ENCODE measurements around the gene PIH1D1.

Gene PIH1D1

DNA sequence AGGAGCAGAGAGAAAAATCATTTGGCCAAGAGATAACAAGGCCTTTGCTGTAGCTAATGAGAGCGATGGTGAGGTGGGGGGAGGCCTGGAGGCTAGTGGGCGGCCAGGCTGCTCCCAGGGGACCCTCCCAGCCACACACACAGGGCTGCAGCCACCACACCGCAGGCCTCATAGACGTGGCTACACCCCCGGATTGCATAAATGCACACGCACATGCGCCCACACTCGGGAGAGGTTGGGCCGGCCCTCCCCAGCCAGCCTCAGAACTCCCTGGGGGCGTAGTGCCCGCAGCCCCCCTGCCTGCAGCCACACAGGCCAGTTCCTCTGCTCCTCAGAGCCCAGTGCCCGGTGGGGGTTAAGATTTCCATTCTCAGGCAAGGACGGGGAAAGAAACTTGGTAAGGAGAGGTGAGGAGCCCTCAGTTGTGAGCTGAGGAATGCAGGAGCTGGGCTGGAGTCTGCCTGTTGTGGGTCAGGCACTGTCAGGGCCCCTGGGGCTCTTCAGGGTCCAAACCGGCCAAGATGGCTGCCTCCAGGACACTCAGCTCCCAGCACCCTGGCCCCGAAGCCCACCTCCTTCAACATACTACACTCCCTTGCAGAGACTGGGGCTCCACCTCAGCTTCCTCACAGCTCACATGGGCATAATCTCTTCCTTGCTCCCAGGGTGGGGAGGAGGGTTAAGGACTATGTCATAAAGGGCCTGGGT is 36.4 kb downstream of the PIH1D1 start:
- DNase-seq, result no peak

DNA sequence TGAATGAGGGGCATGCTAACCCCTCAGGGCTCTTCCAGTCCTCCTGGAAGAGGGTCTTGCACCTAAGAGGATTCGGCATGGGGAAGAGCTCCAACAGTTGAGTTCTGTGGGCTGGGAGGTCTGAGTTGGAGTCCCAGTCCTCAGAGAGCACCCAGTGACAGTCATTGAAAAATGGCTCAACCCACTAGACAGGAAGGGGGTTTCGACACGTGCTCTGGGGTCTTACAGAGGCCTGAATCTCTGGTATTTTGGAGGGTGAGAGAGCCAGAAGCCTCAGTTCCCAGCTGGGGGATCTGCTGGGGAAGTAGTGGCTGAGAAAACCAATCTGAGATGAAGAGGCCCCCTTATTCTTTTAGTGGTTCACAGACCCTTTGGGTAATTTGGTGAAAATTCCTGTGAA is 37.4 kb downstream of the PIH1D1 start:
- DNase-seq, result no peak

DNA sequence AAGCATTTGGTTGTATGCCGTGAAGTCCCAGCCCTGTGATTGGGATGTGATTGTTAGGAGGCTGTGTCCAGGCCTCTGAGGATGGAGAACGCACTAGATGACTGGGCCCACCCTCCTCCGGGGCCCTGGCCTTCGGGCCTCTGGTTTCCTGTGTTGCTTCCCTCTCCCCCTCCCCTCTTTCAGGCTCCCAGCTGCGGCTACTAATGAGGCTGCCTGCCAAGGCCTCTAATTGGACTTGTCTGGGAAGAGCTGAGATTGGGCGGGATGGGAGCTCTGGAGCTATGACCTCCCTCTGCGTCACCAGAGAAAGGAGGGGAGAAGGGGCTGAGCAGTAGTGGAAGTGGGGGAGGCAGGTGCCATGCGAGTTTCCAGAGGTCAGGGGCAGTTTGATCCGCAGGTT is 38.3 kb downstream of the PIH1D1 start:
- no peak for DNase-seq

DNA sequence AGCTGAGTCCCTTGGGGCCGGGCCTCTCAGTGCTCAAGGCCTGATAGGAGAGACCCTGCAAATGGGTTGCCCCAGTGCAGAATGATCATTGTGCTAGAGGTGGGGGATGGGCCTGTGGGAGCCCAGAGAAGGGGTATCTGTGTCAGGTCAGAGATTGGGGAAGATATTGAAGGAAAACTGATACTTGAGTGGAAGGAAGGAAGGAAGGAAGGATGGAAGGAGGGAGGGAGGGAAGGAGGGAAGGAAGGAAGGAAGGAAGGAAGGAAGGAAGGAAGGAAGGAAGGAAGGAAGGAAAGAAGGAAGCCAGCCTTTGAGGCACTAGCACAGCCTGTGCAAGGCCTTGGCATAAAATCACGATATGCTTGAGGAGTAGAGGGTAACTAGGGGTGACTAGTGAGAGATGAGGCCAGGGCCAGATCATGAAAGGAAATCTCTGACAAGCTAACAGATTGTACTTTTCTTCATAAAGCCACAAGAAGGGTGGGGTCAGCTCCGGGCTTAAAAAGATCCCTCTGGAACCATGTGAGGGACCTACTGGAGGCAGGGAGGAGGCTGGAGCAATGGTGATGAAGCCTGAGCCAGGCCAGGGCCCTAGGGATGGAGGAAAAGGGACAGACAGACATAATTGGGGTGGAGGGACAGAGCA is 39.8 kb downstream of the PIH1D1 start:
- no peak for DNase-seq

DNA sequence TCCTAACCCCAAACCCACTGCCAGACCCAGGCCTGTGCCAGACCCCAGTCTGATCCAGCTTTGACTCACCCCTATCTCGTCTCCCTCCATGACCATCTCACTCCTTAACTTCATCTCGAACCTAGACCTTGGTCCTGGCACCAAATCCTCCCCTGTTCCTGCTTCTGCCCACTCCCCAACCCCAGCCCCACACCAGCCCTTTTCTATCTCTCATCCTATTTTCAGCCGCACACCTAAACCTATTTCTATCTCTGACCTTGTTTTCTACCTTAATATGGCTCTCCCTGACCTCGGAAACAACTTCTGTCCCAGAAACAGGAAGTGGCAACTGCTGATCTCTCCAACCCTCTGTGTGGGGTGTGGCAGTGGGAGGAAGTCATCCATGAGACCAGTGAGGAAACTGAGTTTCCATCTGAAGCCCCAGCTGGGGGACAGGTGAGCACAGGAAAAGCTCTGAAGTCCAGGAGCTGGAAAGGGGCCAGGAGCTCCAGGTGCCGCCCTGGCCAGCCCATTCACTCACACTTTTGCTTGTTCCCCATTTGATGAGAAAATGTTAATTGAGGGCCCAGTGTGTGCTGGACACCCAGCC is 42.1 kb downstream of the PIH1D1 start:
- no peak for DNase-seq

DNA sequence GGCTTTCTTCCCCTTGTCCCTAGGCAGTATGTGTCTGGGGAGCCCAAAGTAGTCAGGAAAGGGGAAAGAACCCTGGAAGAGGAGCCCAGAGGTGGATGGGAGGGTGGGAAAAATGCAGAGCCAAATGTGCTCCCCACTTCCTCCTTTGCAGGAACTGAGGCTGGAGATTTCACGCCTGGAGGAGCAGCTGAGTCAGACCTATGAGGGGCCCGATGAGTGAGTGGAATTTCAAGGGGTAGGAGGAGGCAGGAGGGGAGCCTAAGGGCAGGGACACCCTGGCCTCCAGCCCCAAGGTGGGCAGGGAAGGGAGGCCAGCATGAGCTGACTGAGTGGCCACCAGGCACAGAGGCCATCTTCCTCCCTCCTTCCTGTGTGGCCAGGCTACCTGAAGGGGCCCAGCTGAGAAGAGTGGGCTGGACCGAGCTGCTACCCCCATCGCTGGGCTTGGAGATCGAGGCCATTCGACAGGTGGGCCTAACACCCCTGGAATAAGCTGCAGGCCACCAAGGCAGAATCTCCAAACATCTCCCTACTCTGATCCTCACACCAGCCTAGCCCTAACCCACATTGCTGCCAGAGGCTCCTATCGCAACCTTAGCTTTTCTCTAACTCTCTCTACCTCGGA is 42.7 kb downstream of the PIH1D1 start:
- DNase-seq, result no peak

DNA sequence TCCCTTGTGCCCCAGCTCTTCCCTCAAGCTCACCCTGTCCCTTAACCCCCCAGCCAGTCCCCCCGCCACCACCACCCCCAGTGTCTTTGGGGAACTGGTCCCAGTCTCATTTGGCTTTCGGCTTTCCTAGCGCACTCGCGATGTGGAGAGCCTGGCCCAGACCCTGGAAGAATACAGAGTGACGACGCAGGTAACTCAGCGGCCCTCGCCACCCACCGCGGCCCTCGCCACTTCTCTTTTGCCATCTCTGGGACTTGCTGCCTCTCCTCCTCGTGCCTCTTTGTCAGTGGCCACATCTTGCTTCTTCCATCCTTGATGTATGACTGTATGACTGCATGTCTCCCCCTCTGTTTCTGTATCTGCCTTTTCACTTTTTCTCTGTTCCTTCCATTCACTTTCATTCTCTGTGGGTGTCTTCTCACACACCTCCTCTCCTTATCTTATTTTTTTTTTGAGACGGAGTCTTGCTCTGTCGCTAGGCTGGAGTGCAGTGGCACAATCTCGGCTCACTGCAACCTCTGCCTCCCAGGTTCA is 44.1 kb downstream of the PIH1D1 start:
- no peak for DNase-seq

DNA sequence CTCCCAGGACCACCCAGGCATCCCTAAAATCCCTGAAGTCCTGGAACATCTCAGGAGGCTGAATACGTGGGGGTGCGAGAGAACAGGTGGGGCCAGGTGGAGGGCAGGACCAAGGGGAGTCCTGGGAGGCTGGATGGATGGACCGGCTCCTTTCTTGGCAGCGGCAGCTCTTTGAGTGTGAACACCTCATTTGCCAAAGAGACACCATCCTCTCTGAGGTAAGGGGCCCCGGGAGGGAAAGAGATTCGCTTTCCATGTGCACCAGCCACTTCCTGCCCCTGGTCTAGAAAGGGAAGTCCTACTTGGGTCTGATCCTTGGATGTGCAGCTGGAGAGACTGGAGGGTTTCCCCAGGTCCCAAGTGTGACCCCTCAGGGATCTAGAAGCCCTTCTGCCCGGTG is 44.5 kb downstream of the PIH1D1 start:
- DNase-seq, result no peak

DNA sequence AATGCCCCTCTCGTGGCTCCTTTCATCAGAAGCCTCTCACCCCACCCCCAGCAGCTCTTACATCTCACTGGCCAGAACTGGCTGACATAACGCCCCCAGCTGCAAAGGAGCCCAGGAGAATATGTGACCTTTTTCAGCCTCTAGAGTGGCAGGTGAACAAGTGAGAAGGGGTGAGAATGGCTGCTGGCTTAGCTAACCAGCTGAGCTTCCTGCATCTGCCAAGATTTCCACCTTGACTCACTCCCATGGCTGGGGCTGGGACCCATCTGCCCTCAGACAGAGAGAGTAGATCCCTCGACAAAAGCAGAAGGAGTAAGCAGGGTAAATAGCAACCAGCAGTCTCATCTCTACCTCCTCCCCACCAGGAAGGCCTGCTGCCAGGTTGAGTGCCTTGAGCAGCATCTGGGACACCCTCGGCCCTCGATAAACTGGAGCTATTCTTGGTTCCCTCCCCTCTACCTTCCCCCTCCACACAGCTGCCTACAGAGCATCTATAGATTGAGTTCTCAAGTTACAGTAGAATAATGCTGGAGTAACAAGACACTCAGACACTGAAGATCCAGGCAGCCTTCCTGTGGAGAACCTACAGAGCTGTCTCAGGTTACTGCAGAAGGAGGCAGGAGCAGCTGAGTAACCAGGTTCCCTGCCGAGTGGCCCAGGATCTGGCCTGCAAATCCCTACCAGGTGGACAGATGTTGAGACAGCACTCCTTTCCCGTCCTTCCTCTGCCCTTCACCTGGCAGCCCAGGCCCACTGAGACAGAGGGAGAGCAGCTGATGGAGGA is 48.0 kb downstream of the PIH1D1 start:
- DNase-seq, result peak; percentile 86

DNA sequence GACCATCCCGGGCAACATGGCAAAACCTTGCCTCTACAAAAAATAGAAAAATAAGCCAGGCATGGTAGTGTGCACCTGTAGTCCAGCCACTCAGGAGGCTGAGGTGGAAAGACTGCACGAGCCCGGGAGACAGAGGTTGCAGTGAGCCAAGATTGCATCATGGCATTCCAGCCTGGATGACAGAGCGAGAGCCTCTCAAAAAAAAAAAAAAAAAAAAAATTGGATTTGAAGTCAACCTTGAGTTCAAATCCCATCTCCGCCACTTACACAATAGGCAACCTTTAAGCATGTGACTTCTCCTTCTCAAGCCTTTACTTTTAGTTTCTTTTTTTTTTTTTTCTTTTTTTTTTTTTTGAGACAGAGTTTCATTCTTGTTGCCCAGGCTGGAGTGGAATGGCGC is 51.6 kb downstream of the PIH1D1 start:
- DNase-seq, result no peak

DNA sequence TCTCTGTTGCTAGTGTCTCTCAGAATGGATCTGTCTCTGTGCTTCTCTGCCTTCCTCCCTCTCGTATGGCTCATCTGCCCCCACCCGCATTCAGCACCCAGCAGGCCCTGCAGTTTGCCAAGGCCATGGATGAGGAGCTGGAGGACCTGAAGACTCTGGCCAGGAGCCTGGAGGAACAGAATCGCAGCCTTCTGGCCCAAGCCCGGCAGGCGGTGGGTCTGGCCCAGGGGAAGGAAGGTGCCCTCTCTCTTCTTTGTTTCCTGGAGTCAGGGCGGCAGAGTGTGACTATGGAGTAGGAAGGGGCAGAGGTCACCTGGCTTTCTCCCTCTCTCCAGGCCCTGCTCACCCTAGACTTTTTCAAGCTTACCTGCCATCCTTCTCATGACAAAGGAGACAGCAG is 52.7 kb downstream of the PIH1D1 start:
- DNase-seq, result no peak

DNA sequence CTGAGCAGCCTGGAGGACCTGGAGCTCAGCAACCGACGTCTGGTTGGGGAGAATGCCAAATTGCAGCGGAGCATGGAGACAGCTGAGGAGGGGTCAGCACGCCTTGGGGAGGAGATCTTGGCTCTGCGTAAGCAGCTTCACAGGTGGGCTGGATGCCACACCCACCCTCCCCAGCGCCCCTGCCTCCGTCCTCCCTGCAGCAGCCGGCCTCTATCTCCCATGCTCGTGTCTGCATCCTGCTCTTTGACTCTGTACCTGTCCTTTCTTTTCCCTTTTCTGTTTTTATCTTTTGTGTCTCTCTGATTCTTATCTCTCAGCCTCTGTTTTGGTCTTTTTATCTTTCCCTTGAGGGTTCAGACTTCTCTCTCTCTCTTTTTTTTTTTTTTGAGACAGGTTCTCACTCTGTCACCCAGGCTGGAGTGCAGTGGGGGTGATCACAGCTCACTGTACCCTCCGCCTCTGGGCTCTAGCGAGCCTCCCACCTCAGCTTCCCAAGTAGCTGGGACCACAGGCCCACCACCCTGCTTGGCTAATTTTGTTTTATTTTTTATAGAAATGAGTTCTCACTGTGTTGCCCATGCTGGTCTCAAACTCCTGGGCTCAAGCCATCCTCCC is 53.5 kb downstream of the PIH1D1 start:
- DNase-seq, result no peak

DNA sequence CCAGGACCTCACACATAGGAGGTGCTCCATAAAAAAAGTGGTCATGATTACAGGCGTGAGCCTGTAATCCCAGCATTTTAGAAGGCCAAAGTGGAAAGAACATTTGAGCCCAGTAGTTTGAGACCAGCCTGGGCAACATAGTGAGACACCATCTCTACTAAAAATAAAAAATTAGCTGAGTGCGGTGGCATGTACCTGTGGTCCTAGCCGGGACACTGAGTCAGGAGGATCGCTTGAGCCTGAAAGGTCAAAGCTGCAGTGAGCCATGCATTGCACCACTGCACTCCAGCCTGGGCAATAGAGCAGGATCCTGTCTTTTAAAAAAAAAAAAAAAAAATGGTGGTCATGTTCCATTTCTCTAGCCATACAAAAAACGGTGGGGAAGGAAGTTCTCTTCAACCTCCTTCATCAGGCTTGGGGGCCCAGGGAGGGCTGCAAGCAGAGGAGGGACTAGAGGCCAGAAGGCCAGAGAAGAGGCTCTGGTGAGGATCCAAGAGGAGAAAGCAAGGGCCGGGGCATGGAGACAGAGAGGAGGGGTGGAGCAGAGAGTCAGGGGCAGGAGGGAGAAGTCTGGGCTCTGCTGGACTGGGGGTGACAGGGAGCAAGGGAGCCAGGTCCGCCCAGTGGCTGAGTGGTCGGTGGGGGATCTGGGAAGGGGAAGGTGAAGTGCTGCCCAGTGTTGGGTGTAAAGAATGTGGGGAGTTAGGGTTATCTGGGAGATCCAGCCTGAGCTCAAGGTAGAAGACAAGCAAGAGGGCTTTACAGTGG is 54.7 kb downstream of the PIH1D1 start:
- no peak for DNase-seq

Measured in NCI-H1436 treated with DMSO at 0.1 percent for 48 hours (cell line).